K562 (cell line): Measurements from ENCODE around the gene LSM4. TPM values are rescaled to one million over a fixed set of nuclear protein-coding genes. Genes with fewer than 3 reads are reported as not detected.

Experiments
- E2F3 ChIP-seq: fragments of 250-450 bp; sonication (Bioruptor Pico); IDR thresholded peaks from 2 replicates; pipeline ENCODE4 v1.4.0; 2020; ENCODE audit warnings: mild to moderate bottlenecking
- MAFF ChIP-seq: IDR thresholded peaks from 2 replicates; pipeline ENCODE4 v1.6.1; 2012; ENCODE audit warnings: low read length, improper control_type of control experiment
- SLC30A9 ChIP-seq: fragments of 250-450 bp; sonication (Bioruptor Pico); IDR thresholded peaks from 2 replicates; pipeline ENCODE4 v1.8.0; 2022; ENCODE audit warnings: mild to moderate bottlenecking, moderate library complexity
- ZFP30 ChIP-seq: fragments of 250-450 bp; sonication (Bioruptor Pico); IDR thresholded peaks from 2 replicates; pipeline ENCODE4 v1.8.0; 2022; ENCODE audit warnings: moderate library complexity, mild to moderate bottlenecking, inconsistent platforms, borderline replicate concordance
- polyA plus RNA-seq, 8 experiments: library from polyadenylated mRNA; depleted of rRNA in 4 of 8; stranded (reverse) in 5 of 8; unstranded in 3 of 8; fragments of >200 nt; fragmentation: Nextera tagmentation in 2 of 8; fragmentation: Illumina TruSeq in 1 of 8; extraction: Ambion mirVana in 2 of 8; extraction: Trizol in 1 of 8; gene quantifications; 2 replicates each; pipeline versions ENCODE4 v1.2.1 to v1.2.3, GENCODE V29; 2011 to 2014; ENCODE audit warnings: inconsistent platforms in 1 of 8, missing spikeins in 1 of 8
- total RNA-seq, 7 experiments: library from RNA; depleted of rRNA in 6 of 7; stranded (reverse); fragments of >200 nt in 6 of 7; fragmentation: Illumina TruSeq in 2 of 7; extraction: Trizol in 2 of 7; gene quantifications; 2 replicates each; pipeline versions ENCODE4 v1.2.1 to v1.2.3, GENCODE V29; 2011 to 2021; ENCODE audit warnings: low replicate concordance in 1 of 7
- TF ChIP-seq, protein P1 (sequence below): sonication (generic); formaldehyde crosslinking; IDR thresholded peaks from 2 replicates; pipeline ENCODE4 v1.8.0; 2022; ENCODE audit warnings: mild to moderate bottlenecking, missing genetic modification reagents
- TF ChIP-seq, protein P2 (sequence below): sonication (generic); formaldehyde crosslinking; IDR thresholded peaks from 2 replicates; pipeline ENCODE4 v1.8.0; 2022; ENCODE audit warnings: mild to moderate bottlenecking, missing genetic modification reagents, borderline replicate concordance
- TF ChIP-seq, protein P3 (sequence below): fragments of 450-650 bp; IDR thresholded peaks from 2 replicates; pipeline ENCODE4 v1.6.1; 2016; ENCODE audit warnings: borderline replicate concordance
- TF ChIP-seq, protein P4 (sequence below): fragments of 250-450 bp; sonication (Bioruptor Pico); IDR thresholded peaks from 2 replicates; pipeline ENCODE4 v1.5.0; 2020; ENCODE audit warnings: mild to moderate bottlenecking

Gene LSM4
- total and polyA plus RNA-seq, 9 of the 15 experiments (the other 6 are each of a cell fraction or from before 2014, with no cell fraction given) = 11.9 to 763 (median 202) TPM

DNA sequence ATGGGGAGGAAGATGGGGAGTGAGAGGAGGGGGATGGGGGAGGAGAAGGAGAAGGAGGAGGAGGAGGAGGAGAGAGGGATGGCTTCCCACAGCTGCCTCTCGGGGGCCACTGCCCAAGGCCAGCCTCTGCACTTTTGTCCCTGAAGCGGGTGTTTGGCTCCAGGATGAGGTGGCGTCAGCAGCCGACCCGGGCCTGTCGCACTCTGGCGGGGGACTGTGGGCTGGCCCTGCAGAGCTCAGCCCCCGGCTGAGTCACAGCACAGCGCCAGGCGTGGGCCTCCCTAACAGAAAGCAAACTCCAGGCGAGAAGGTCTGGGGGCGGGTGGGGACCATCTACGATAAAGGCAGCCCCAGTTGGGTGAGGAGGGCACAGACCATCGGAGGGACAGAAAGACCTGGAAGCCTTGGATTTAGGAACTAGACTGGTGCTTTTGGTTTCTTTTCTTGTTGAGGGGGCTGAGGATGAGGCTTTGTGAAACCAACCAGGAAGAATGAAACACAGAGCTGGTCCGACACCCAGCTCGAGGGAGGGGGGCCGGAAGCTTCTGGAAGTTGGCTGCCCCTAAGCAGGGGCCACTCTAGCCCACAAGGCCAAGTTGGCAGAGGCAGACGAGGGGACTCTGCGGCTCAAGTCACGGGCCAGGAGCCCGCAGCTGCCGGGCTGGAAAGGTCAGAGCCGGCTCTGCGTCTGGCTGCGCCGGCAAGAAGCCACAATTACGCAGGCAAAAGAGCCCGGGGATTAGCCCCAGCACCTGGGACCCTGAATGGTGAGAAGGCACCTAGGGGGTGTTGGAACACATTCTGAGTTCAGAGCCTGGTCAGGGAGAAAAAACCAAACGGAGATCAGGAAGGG, 18.2 kb downstream of the LSM4 start (continued):
- TF ChIP-seq, protein P1, sequence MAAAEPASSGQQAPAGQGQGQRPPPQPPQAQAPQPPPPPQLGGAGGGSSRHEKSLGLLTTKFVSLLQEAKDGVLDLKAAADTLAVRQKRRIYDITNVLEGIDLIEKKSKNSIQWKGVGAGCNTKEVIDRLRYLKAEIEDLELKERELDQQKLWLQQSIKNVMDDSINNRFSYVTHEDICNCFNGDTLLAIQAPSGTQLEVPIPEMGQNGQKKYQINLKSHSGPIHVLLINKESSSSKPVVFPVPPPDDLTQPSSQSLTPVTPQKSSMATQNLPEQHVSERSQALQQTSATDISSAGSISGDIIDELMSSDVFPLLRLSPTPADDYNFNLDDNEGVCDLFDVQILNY (CRISPR knock-in tag) = no peak
- TF ChIP-seq MAFF (no peak), ZFP30 (CRISPR knock-in tag) (no peak), SLC30A9 (CRISPR knock-in tag) (no peak), E2F3 (CRISPR knock-in tag) (no peak; the same call in 1 of the 2 replicates)
- TF ChIP-seq, protein P2, sequence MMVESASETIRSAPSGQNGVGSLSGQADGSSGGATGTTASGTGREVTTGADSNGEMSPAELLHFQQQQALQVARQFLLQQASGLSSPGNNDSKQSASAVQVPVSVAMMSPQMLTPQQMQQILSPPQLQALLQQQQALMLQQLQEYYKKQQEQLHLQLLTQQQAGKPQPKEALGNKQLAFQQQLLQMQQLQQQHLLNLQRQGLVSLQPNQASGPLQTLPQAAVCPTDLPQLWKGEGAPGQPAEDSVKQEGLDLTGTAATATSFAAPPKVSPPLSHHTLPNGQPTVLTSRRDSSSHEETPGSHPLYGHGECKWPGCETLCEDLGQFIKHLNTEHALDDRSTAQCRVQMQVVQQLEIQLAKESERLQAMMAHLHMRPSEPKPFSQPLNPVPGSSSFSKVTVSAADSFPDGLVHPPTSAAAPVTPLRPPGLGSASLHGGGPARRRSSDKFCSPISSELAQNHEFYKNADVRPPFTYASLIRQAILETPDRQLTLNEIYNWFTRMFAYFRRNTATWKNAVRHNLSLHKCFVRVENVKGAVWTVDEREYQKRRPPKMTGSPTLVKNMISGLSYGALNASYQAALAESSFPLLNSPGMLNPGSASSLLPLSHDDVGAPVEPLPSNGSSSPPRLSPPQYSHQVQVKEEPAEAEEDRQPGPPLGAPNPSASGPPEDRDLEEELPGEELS (CRISPR knock-in tag) = peak; percentile 62; the same call in 1 of the 2 replicates
- TF ChIP-seq, protein P3, sequence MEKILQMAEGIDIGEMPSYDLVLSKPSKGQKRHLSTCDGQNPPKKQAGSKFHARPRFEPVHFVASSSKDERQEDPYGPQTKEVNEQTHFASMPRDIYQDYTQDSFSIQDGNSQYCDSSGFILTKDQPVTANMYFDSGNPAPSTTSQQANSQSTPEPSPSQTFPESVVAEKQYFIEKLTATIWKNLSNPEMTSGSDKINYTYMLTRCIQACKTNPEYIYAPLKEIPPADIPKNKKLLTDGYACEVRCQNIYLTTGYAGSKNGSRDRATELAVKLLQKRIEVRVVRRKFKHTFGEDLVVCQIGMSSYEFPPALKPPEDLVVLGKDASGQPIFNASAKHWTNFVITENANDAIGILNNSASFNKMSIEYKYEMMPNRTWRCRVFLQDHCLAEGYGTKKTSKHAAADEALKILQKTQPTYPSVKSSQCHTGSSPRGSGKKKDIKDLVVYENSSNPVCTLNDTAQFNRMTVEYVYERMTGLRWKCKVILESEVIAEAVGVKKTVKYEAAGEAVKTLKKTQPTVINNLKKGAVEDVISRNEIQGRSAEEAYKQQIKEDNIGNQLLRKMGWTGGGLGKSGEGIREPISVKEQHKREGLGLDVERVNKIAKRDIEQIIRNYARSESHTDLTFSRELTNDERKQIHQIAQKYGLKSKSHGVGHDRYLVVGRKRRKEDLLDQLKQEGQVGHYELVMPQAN = no peak
- TF ChIP-seq, protein P4, sequence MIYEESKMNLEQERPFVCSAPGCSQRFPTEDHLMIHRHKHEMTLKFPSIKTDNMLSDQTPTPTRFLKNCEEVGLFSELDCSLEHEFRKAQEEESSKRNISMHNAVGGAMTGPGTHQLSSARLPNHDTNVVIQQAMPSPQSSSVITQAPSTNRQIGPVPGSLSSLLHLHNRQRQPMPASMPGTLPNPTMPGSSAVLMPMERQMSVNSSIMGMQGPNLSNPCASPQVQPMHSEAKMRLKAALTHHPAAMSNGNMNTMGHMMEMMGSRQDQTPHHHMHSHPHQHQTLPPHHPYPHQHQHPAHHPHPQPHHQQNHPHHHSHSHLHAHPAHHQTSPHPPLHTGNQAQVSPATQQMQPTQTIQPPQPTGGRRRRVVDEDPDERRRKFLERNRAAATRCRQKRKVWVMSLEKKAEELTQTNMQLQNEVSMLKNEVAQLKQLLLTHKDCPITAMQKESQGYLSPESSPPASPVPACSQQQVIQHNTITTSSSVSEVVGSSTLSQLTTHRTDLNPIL (CRISPR knock-in tag) = no peak
